ENCODE measurements around the gene LAD1.
A peak's percentile ranks its signal among the peaks of the same experiment; 100 is the strongest.

Gene LAD1, protein sequence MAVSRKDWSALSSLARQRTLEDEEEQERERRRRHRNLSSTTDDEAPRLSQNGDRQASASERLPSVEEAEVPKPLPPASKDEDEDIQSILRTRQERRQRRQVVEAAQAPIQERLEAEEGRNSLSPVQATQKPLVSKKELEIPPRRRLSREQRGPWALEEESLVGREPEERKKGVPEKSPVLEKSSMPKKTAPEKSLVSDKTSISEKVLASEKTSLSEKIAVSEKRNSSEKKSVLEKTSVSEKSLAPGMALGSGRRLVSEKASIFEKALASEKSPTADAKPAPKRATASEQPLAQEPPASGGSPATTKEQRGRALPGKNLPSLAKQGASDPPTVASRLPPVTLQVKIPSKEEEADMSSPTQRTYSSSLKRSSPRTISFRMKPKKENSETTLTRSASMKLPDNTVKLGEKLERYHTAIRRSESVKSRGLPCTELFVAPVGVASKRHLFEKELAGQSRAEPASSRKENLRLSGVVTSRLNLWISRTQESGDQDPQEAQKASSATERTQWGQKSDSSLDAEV

DNA sequence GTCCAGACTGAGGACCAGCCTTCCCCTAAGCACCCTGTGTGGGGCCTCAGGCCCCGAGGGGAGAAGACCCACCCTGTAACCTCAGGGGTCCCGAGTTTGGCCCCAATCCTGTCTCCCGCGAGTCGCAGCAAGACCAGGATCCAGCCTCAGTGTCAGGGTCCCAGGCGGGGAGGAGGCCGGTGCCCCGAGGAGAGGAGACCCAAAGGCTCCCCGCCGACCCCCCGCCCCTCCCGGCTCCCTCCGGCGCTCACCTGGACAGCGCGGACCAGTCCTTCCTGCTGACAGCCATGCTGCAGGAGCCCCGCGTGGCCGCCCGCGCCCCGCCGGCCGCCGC lies at the start of gene LAD1:
TSS of gene LAD1 (minus strand) at position 307 of the 334 bp plus-strand sequence. CDS start at position 289, 18 bp downstream.
- no peak for DNase-seq (ENCODE audit: low spot score)

- DNase-seq (ENCODE audit: low spot score), result peak; percentile 20
Measured at GRCh38 chr1:201447903-201448871, 49.1 kb upstream of the LAD1 start.

DNA sequence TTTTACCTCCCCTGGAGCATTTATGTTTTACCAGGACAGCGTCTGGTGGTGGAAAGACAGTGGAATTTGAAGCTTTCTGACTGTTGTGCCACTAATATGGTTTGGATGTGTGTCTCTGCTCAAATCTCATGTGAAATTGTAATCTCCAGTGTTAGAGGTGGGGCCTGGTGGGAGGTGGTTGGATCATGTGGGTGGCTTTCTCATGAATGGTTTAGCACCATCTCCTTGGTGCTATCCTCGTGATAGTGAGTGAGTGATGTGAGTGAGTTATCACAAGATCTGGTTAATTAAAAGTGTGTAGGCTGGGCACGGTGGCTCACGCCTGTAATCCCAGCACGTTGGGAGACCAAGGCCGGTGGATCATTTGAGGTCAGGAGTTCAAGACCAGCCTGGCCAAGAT lies 46.2 kb upstream of the LAD1 start:
- DNase-seq (ENCODE audit: low spot score), result no peak

- no peak for DNase-seq (ENCODE audit: low spot score)
Measured at GRCh38 chr1:201444792-201445191, 45.7 kb upstream of the LAD1 start.

DNA sequence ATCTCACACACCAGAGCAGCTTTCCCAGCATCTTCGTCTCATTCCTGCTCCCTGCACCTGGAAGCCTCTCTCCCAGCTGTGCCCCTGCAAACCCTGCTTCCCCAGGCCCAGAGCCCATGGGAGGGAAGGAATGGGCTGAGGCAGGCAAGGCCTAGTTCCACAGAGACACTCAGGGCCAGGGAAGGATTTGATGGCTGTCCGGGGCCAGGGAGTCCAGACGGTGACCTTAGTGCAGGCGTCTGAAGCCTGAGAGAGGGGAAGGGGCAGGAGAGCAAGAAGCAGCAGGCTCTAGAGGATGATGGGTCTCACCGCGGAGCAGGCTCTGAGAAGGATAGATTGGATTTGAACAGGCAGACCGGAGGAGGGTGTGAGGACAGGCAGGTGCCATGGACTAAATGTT lies 44.6 kb upstream of the LAD1 start:
- no peak for DNase-seq (ENCODE audit: low spot score)

- DNase-seq (ENCODE audit: low spot score), result no peak
Measured at GRCh38 chr1:201436969-201437368, 37.8 kb upstream of the LAD1 start.

DNA sequence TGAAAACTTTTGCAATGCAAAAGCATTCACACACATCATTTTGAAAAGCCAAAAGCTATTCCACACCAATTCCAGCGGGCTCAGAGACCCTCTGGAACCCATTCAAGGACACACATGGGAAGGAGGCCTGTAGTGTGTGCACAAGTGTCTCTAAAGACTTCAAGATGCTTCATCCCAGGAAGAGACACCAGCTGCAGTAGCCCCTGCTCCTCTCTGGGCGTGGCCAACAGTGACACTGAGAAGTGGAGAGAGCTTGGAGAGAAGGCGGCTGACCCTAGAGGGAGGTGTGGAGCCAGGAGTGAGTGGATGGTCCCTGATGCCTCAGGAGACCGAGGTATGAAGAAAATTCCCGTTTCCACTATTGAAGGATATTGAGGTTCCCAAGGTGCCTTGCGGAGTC lies 37.3 kb upstream of the LAD1 start:
- no peak for DNase-seq (ENCODE audit: low spot score)

DNA sequence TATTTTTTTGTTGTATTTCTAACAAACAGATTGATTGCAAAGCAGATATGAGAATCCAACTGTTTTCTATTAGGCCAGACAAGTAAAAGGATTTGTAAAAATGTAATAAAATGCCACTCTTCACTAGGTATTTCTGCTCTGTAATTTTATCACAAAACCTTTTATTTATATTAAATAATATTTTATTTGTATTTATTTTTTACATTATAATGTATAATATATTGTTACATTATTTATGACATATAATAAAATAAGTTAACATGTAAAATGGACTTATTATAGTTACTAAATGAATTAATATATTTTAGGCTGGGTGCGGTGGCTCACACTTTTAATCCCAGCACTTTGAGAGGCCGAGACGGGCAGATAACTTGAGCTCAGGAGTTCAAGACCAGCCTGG lies 35.1 kb upstream of the LAD1 start:
- DNase-seq (ENCODE audit: low spot score), result no peak

GRCh38 chr1:201433609-201434008 lies 34.5 kb upstream of the LAD1 start:
- no peak for DNase-seq (ENCODE audit: low spot score)

DNA sequence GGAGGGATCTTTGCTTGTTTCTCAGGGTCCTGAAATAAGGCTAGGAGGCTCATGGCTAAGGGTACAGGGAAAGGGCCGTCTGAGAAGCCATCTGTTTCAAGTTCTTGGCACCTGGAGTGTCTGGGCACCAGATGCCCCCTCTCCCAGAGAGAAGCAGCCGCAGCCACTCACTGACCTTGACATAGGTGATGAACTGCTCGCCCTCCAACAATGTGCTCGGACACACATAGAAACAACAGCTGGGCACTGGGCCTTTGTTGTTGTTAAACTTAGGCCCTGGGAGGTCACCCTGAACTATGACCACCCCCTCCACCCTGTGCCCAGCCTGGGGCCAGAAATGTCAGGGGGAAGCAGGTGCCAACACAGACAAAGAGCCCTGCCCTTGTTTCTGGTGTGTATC lies 31.7 kb upstream of the LAD1 start:
- DNase-seq (ENCODE audit: low spot score), result no peak

DNA sequence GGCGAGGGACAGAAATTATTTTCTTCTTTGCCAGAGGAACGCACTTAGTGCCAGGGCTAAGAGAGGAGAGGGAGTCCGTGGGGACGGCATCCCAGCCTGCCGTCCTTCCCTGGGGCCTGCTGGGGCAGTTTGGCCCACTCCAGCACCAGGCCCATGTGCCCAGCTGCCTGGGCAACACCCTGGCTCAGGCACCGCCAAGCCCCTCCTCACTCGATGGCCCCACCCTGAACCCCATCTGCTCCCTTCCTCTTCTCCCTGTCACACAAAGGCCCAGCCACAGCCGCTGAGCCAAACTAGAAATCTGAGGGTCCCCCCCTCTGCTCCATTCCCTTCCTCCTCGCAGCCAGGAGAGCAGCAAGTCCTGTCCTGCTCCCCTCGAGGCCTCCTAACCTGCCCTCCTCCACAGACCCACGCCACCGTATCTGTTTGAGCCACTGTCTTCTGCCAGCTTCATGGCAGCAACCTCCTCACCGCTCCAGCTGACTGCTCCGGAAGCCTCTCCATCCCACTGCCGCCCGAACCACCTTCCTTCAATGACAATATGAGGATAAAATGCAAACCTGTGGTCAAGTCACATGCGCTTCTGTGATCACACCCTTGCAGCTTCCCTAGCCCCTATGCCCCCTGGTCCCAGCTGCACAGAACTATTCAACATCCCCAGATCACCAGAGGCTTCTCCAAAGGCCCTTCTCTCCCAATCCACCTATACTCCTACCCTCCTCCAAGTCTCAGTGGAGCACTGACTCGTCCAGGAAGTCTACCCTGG lies 30.8 kb upstream of the LAD1 start:
- no peak for DNase-seq (ENCODE audit: low spot score)

GRCh38 chr1:201427963-201428362 lies 28.8 kb upstream of the LAD1 start:
- no peak for DNase-seq (ENCODE audit: low spot score)

GRCh38 chr1:201426479-201427310 lies 27.6 kb upstream of the LAD1 start:
- DNase-seq (ENCODE audit: low spot score), result no peak

- no peak for DNase-seq (ENCODE audit: low spot score)
Measured at GRCh38 chr1:201424146-201424545, 25.0 kb upstream of the LAD1 start.

- DNase-seq (ENCODE audit: low spot score), result no peak
Measured at GRCh38 chr1:201423655-201424054, 24.5 kb upstream of the LAD1 start.

- no peak for DNase-seq (ENCODE audit: low spot score)
Measured at GRCh38 chr1:201422436-201423030, 23.4 kb upstream of the LAD1 start.

GRCh38 chr1:201422026-201422425 lies 22.9 kb upstream of the LAD1 start:
- no peak for DNase-seq (ENCODE audit: low spot score)

DNA sequence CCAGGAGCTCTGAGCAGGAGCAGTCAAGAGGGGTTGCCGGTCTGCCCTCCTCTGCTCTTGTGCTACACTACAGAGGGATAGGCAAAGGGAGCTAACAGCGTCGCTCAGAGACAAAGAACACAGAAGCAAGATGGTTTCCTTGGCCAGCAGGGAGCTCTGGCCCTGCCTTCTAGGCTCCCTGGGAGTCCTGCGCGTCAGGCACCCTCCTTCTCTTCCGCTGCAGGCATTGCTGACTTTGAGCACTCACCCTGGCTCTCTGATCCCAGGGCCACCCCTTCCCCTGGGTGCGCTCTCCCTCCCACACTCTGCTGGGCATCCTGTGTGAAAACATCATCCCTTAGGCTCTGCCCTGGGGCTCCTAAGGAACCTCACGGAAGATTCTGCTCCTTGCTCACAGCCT lies 21.9 kb upstream of the LAD1 start:
- no peak for DNase-seq (ENCODE audit: low spot score)

- no peak for DNase-seq (ENCODE audit: low spot score)
Measured at GRCh38 chr1:201420608-201421002, 21.5 kb upstream of the LAD1 start.

DNA sequence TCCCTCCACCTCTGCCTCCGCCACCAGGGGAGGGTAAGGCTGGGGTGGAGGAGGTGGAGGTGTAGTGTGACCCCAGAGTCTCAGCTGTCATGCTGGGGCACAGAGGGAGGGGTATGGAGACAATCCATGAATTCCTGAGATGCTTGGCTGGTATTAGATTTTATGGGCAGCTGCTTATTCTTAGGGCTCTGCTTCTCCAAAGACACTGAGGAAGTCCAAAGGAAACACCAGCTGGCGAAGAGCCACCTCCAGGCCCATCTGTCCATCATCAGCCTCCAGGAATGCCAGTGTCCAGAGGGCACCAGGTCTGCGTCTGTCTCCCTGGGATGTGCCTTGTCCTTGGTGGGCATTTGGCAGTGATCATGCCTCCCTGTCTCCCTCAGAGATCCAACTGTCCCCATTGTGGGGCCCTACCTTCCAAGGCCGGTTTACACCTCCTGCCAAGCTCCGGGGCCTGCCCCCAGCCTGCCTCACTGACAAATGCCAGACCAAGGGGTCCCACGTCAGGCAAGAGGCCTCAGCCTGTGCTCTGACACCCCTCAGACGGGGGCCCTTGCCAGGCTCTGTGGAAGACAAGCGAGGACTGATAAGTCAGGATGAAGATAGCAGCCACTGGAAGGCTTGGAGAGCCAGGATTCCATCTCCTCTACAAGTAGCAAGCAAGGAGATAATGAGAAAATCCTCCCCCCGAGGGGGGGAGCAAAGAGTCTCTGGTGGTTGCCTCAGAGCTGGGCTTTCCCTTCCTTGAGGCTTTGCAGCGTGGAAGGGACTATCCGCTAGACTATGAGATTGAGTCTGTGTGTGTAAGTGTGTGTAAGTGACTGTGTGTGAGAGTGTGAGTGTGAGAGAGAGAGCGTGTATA lies 20.9 kb upstream of the LAD1 start:
- no peak for DNase-seq (ENCODE audit: low spot score)
